Mesothelial cell of epicardium (in vitro differentiated cells): ENCODE data around the gene SMAP1. TPM values are rescaled to one million over a fixed set of nuclear protein-coding genes. Genes with fewer than 3 reads are reported as not detected.

Experiments used
- DNase-seq, 2 experiments: peaks; one replicate each; pipeline ENCODE4 v3.0.0; 2021; ENCODE audit warnings: low spot score in 2 of 2; ENCODE audit not compliant: unreplicated experiment in 2 of 2
- H3K27ac Mint-ChIP-seq: 2 replicates; pipeline ENCODE4 v1.8.0; 2021; ENCODE audit warnings: mixed read lengths
- H3K27me3 Mint-ChIP-seq: 2 replicates; pipeline ENCODE4 v1.8.0; 2021; ENCODE audit warnings: low read depth, mixed read lengths
- H3K36me3 Mint-ChIP-seq: 2 replicates; pipeline ENCODE4 v1.8.0; 2021; ENCODE audit warnings: mixed read lengths
- H3K4me1 Mint-ChIP-seq: 2 replicates; pipeline ENCODE4 v1.8.0; 2021; ENCODE audit warnings: mixed read lengths
- H3K4me3 Mint-ChIP-seq: 2 replicates; pipeline ENCODE4 v1.8.0; 2021; ENCODE audit warnings: mild to moderate bottlenecking, moderate library complexity, mixed read lengths
- H3K9me3 Mint-ChIP-seq: 2 replicates; pipeline ENCODE4 v1.8.0; 2021; ENCODE audit warnings: mixed read lengths
- total RNA-seq: library from RNA; stranded (reverse); gene quantifications from 3 replicates; pipeline ENCODE4 v1.2.1, GENCODE V29; 2021
- TF ChIP-seq, protein P1 (sequence below): fragments of 200-600 bp; sonication (generic); IDR thresholded peaks from one replicate; pipeline ENCODE4 v1.5.0; 2021; ENCODE audit warnings: antibody characterized with exemption; ENCODE audit not compliant: unreplicated experiment

SMAP1 gene
- total RNA-seq, 1 donor from 2014 or later: 25.7 TPM

GRCh38 chr6:70790483-70791224 is 123.0 kb downstream of the SMAP1 start:
- H3K9me3 Mint-ChIP-seq: peaks cover 14% of the 10 kb centered on the region
- no peaks in the 10 kb centered on the region for H3K4me1 Mint-ChIP-seq
- peaks cover 13% of the 10 kb centered on the region for H3K36me3 Mint-ChIP-seq
- no peaks in the 10 kb centered on the region for H3K27me3 Mint-ChIP-seq
- TF ChIP-seq, protein P1, sequence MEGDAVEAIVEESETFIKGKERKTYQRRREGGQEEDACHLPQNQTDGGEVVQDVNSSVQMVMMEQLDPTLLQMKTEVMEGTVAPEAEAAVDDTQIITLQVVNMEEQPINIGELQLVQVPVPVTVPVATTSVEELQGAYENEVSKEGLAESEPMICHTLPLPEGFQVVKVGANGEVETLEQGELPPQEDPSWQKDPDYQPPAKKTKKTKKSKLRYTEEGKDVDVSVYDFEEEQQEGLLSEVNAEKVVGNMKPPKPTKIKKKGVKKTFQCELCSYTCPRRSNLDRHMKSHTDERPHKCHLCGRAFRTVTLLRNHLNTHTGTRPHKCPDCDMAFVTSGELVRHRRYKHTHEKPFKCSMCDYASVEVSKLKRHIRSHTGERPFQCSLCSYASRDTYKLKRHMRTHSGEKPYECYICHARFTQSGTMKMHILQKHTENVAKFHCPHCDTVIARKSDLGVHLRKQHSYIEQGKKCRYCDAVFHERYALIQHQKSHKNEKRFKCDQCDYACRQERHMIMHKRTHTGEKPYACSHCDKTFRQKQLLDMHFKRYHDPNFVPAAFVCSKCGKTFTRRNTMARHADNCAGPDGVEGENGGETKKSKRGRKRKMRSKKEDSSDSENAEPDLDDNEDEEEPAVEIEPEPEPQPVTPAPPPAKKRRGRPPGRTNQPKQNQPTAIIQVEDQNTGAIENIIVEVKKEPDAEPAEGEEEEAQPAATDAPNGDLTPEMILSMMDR: no peak
- no peak overlapping the region for H3K27ac Mint-ChIP-seq
- H3K4me3 Mint-ChIP-seq: no peak overlapping the region
- DNase-seq: no peak

GRCh38 chr6:70797625-70798024 is 129.9 kb downstream of the SMAP1 start:
- DNase-seq: no peak
- TF ChIP-seq, protein P1: no peak
- Mint-ChIP-seq H3K27ac (no peak overlapping the region), H3K36me3 (peaks cover 28% of the 10 kb centered on the region), H3K4me1 (no peaks in the 10 kb centered on the region), H3K9me3 (peaks cover 27% of the 10 kb centered on the region), H3K27me3 (no peaks in the 10 kb centered on the region), H3K4me3 (no peak overlapping the region)

DNA sequence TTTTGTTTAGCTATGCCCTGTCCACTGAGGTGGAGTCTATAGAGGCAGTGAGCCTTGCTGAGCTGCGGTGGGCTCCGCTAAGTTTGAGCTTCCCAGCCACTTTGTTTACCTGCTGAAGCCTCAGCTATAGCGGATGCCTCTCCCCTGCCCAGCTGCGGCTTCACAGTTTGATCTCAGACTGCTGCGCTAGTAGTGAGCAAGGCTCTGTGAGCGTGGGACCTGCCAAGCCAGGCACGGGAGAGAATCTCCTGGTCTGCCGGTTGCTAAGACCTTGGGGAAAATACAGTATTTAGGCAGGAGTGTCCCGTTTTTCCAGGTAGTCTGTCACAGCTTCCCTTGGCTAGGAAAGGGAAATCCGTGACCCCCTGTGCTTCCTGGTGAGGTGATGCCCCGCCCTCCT is 138.4 kb downstream of the SMAP1 start:
- H3K4me3 Mint-ChIP-seq: no peak overlapping the region

DNA sequence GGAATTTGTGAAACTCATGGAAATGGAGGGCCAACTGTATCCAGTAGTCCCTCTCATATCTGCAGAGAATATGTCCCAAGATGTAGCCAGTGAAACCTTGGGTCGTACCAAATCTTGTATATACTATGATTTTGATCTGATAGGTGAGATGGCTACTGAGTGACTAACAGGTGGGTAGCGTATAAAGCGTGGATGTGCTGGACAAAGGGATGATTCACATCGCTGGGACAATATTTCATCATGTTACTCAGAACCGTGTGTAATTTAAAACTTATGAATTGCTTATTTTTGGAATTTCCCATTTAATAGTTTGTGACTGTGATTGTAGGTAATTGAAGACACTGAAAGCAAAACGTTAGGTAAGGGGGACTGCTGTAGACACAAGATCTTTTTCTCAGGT is 144.1 kb downstream of the SMAP1 start:
- H3K4me3 Mint-ChIP-seq: no peak overlapping the region
- no peaks in the 10 kb centered on the region for H3K4me1 Mint-ChIP-seq

More for the DNA sequence above, 138.4 kb downstream of the SMAP1 start:
- DNase-seq: no peak
- Mint-ChIP-seq H3K9me3 (peaks cover 43% of the 10 kb centered on the region), H3K27ac (no peak overlapping the region), H3K36me3 (peaks cover 47% of the 10 kb centered on the region), H3K4me1 (no peaks in the 10 kb centered on the region), H3K27me3 (no peaks in the 10 kb centered on the region)
- TF ChIP-seq, protein P1: no peak

DNA sequence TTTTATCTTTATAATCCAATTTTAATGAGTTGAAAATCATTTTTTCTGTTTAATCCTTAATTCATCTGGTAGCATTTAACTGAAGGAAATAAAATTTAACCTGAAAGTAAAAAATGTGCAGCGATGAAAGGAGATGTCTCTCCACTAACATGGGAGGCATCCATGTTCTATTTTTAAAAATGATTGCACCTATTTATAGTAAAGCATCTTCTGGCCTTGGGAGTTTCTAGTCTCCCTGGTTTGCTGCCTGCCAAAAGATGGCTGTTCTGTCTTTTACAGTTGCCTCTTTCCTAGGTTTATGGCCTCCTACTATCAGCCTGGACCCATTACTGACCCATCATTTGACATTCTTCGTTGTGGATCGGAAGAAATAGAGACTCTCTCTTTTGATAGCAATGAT is 146.2 kb downstream of the SMAP1 start:
- Mint-ChIP-seq H3K9me3 (no peaks in the 10 kb centered on the region), H3K27me3 (no peaks in the 10 kb centered on the region), H3K36me3 (no peaks in the 10 kb centered on the region), H3K27ac (no peak overlapping the region), H3K4me3 (no peak overlapping the region), H3K4me1 (no peaks in the 10 kb centered on the region)
- TF ChIP-seq, protein P1: no peak
- DNase-seq: no peak

More for the DNA sequence above, 144.1 kb downstream of the SMAP1 start:
- Mint-ChIP-seq H3K36me3 (no peaks in the 10 kb centered on the region), H3K9me3 (no peaks in the 10 kb centered on the region), H3K27me3 (no peaks in the 10 kb centered on the region), H3K27ac (no peak overlapping the region)
- DNase-seq: no peak
- TF ChIP-seq, protein P1: no peak

- Mint-ChIP-seq H3K9me3 (peaks cover 8% of the 10 kb centered on the region), H3K36me3 (peaks cover 5% of the 10 kb centered on the region), H3K27me3 (no peaks in the 10 kb centered on the region), H3K4me1 (peaks cover 9% of the 10 kb centered on the region), H3K4me3 (no peak overlapping the region), H3K27ac (no peak overlapping the region)
- no peak for DNase-seq
- TF ChIP-seq, protein P1: no peak
Measured at GRCh38 chr6:70819646-70820045, 152.0 kb downstream of the SMAP1 start.
